PC-3 (cell line): ENCODE data around the gene GABRG3.

ENCODE experiments used
- EZH2phosphoT487 ChIP-seq: fragments of 300-600 bp; sonication (generic); IDR thresholded peaks from 2 replicates; pipeline ENCODE4 v1.6.1; 2018; ENCODE audit warnings: mild to moderate bottlenecking, antibody characterized with exemption, low read length, borderline replicate concordance
- TF ChIP-seq, protein P1 (sequence below): fragments of 300-600 bp; sonication (generic); conservative IDR thresholded peaks from 2 replicates; pipeline ENCODE4 v1.5.1; 2017; ENCODE audit warnings: antibody characterized with exemption, low read depth, mild to moderate bottlenecking, low read length

DNA sequence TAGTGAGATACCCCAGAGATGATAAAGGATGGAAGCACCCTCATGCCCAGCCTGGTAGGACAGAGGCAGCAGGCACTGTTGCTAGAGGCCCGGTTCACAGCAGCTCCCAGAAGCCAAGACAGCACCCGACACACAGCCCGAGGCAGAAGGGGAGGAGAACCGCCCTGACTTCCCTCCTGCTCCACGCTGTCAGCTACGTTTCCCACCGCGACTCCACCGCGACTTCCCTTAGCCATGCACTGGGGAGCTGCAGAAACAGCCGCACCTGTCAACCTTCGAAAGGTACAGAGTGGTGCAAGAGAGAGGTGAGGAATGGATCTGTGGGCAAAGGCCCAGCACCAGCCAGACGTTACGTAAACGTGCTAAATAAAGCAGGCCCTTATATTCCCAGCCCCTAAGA, 529.2 kb downstream of the GABRG3 start:
- TF ChIP-seq, protein P1, sequence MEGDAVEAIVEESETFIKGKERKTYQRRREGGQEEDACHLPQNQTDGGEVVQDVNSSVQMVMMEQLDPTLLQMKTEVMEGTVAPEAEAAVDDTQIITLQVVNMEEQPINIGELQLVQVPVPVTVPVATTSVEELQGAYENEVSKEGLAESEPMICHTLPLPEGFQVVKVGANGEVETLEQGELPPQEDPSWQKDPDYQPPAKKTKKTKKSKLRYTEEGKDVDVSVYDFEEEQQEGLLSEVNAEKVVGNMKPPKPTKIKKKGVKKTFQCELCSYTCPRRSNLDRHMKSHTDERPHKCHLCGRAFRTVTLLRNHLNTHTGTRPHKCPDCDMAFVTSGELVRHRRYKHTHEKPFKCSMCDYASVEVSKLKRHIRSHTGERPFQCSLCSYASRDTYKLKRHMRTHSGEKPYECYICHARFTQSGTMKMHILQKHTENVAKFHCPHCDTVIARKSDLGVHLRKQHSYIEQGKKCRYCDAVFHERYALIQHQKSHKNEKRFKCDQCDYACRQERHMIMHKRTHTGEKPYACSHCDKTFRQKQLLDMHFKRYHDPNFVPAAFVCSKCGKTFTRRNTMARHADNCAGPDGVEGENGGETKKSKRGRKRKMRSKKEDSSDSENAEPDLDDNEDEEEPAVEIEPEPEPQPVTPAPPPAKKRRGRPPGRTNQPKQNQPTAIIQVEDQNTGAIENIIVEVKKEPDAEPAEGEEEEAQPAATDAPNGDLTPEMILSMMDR = no peak
- TF ChIP-seq EZH2phosphoT487 = no peak
